ENCODE measurements around the gene ZER1. TPM values are rescaled to one million over a fixed set of nuclear protein-coding genes. Genes with fewer than 3 reads are reported as not detected.

Gene ZER1
- total RNA-seq (ENCODE audit: low replicate concordance) = 24.3 and 76.3 TPM in 2 replicates

- TF ChIP-seq, protein P1, sequence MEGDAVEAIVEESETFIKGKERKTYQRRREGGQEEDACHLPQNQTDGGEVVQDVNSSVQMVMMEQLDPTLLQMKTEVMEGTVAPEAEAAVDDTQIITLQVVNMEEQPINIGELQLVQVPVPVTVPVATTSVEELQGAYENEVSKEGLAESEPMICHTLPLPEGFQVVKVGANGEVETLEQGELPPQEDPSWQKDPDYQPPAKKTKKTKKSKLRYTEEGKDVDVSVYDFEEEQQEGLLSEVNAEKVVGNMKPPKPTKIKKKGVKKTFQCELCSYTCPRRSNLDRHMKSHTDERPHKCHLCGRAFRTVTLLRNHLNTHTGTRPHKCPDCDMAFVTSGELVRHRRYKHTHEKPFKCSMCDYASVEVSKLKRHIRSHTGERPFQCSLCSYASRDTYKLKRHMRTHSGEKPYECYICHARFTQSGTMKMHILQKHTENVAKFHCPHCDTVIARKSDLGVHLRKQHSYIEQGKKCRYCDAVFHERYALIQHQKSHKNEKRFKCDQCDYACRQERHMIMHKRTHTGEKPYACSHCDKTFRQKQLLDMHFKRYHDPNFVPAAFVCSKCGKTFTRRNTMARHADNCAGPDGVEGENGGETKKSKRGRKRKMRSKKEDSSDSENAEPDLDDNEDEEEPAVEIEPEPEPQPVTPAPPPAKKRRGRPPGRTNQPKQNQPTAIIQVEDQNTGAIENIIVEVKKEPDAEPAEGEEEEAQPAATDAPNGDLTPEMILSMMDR (IDR thresholded peaks at IDR 0.05; ENCODE audit: insufficient read depth, low read length) = no peak
- peak; percentile 81 for DNase-seq (ENCODE audit: low read depth)
- peak within 1 kb of the TSS; percentile 99 for H3K4me3 ChIP-seq (ENCODE audit: low read depth, low read length)
Measured at GRCh38 chr9:128771745-128772519, at the start of gene ZER1. TSS of gene ZER1 (minus strand) at chr9:128771927. CDS start at chr9:128755565, 16,362 bp downstream.

GRCh38 chr9:128820665-128821583 is 49.2 kb upstream of the ZER1 start:
- TF ChIP-seq, protein P1 (IDR thresholded peaks at IDR 0.05; ENCODE audit: insufficient read depth, low read length) = no peak
- H3K4me3 ChIP-seq (ENCODE audit: low read depth, low read length) = no peak overlapping the region
- DNase-seq (ENCODE audit: low read depth) = no peak

- DNase-seq (ENCODE audit: low read depth) = peak; percentile 62
- no peak overlapping the region for H3K4me3 ChIP-seq (ENCODE audit: low read depth, low read length)
- TF ChIP-seq, protein P1 (IDR thresholded peaks at IDR 0.05; ENCODE audit: insufficient read depth, low read length) = no peak
Measured at GRCh38 chr9:128819716-128820664, 48.3 kb upstream of the ZER1 start.

DNA sequence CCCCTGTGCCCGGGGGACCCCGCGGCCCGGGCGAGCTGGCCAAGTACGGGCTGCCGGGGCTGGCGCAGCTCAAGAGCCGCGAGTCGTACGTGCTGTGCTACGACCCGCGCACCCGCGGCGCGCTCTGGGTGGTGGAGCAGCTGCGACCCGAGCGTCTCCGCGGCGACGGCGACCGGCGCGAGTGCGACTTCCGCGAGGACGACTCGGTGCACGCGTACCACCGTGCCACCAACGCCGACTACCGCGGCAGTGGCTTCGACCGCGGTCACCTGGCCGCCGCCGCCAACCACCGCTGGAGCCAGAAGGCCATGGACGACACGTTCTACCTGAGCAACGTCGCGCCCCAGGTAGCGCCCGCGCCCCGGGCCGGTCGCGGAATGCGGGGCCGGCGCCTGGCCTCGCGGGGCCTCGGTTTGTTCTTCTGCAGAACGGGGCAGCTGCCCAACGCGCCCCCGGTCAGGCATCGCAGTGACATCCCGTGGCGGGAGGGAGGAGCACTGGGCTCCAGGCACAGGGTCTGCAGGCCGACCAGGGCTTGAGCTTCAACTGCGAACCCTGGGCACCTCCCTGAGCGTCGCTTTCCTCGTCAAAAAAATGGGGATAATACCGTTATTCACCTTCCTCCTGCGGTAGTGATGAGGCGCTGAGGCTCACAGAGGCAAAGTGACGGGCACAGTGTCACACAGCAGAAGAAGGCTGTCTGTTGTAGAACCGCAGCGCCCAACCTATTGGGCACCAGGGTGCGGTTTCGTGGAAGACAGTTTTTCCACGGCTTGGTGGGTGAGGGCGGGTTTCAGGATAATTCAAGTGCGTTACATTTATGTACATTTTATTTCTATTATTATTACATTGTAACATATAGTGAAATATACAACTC is 47.4 kb upstream of the ZER1 start:
- TF ChIP-seq, protein P1 (IDR thresholded peaks at IDR 0.05; ENCODE audit: insufficient read depth, low read length) = no peak
- H3K4me3 ChIP-seq (ENCODE audit: low read depth, low read length) = peak overlapping the region; percentile 77
- peak; percentile 5 for DNase-seq (ENCODE audit: low read depth)

DNA sequence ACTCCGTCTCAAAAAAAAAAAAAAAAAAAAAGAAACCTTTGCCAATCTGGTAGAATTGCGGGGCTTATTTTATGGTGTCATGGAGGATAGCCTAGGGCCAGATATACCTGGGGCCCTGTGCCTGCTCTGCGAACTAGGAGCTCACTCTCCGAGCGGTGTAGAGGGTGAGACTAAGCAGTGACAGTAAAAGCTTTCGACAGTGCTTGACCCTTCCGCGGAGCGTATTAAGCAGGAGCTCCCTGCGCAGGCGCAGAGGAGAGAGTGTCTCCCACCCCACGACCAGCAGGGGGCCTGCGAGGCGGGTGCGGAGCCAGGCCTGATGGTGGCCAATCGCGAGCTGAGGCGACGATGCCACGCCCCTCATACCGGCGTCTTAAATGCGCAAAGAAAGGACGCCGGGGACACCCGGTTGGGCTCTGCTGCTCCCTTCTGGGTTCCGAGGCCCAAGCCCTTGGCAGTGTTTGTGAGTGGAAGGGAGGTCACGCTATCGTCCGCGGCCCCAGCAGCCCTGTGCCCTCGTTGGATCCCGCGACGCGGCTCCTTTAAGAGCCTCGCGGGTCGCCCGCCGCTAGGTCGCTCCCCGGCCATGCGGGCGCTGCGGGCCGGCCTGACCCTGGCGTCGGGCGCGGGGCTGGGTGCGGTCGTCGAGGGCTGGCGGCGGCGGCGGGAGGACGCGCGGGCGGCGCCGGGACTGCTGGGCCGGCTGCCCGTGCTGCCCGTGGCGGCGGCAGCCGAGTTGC is 46.5 kb upstream of the ZER1 start, which contains the start of gene ENDOG:
Gene ENDOG, plus strand, starts transcription at position 402 of the 740 bp plus-strand sequence. Its CDS starts 185 bp downstream, at position 587.
- H3K4me3 ChIP-seq (ENCODE audit: low read depth, low read length) = peak within 1 kb of the TSS; percentile 77
- TF ChIP-seq, protein P1 (IDR thresholded peaks at IDR 0.05; ENCODE audit: insufficient read depth, low read length) = peak; percentile 99
- peak; percentile 94 for DNase-seq (ENCODE audit: low read depth)
